Bronchial epithelial cell (primary cell): ENCODE results near the gene CELSR1. TPM values are rescaled to one million over a fixed set of nuclear protein-coding genes. Genes with fewer than 3 reads are reported as not detected.

Experiments
- DNase-seq: peaks from one replicate; pipeline ENCODE4 v3.0.0-alpha.2; 2010; ENCODE audit warnings: low read depth
- FAIRE-seq: peaks from 2 replicates; lab custom pipeline; 2011; peaks lifted over from hg19 to GRCh38; lab: Jason Lieb, UNC
- H3K27me3 ChIP-seq: 2 replicates; pipeline ENCODE4 v1.5.1; 2011; ENCODE audit warnings: low read length; ENCODE audit not compliant: control insufficient read depth, insufficient read depth
- H3K36me3 ChIP-seq: 2 replicates; pipeline ENCODE4 v1.5.1; 2011; ENCODE audit warnings: low read length; ENCODE audit not compliant: control insufficient read depth, insufficient read depth
- H3K4me3 ChIP-seq: 2 replicates; pipeline ENCODE4 v1.5.1; 2011; ENCODE audit warnings: mild to moderate bottlenecking, low read depth, low read length, control low read depth
- total RNA-seq: library from RNA; depleted of rRNA; stranded (reverse); fragments of >200 nt; gene quantifications from 2 replicates; pipeline ENCODE4 v1.2.1, GENCODE V29; 2014
- TF ChIP-seq, protein P1 (sequence below): IDR thresholded peaks from 2 replicates; pipeline ENCODE4 v1.5.1; 2011; ENCODE audit warnings: mild to moderate bottlenecking, moderate library complexity, low read length, control low read depth, inconsistent platforms; ENCODE audit not compliant: insufficient read depth, severe bottlenecking

The CELSR1 gene
- total RNA-seq, 1 donor from 2014 or later = 39.0 TPM

GRCh38 chr22:46358766-46359165, 178.7 kb downstream of the CELSR1 start:
- Histone ChIP-seq H3K27me3 (no peaks in the 10 kb centered on the region), H3K36me3 (peaks cover 54% of the 10 kb centered on the region), H3K4me3 (no peak overlapping the region)
- TF ChIP-seq, protein P1, sequence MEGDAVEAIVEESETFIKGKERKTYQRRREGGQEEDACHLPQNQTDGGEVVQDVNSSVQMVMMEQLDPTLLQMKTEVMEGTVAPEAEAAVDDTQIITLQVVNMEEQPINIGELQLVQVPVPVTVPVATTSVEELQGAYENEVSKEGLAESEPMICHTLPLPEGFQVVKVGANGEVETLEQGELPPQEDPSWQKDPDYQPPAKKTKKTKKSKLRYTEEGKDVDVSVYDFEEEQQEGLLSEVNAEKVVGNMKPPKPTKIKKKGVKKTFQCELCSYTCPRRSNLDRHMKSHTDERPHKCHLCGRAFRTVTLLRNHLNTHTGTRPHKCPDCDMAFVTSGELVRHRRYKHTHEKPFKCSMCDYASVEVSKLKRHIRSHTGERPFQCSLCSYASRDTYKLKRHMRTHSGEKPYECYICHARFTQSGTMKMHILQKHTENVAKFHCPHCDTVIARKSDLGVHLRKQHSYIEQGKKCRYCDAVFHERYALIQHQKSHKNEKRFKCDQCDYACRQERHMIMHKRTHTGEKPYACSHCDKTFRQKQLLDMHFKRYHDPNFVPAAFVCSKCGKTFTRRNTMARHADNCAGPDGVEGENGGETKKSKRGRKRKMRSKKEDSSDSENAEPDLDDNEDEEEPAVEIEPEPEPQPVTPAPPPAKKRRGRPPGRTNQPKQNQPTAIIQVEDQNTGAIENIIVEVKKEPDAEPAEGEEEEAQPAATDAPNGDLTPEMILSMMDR = no peak
- FAIRE-seq (no peak), DNase-seq (no peak)

DNA sequence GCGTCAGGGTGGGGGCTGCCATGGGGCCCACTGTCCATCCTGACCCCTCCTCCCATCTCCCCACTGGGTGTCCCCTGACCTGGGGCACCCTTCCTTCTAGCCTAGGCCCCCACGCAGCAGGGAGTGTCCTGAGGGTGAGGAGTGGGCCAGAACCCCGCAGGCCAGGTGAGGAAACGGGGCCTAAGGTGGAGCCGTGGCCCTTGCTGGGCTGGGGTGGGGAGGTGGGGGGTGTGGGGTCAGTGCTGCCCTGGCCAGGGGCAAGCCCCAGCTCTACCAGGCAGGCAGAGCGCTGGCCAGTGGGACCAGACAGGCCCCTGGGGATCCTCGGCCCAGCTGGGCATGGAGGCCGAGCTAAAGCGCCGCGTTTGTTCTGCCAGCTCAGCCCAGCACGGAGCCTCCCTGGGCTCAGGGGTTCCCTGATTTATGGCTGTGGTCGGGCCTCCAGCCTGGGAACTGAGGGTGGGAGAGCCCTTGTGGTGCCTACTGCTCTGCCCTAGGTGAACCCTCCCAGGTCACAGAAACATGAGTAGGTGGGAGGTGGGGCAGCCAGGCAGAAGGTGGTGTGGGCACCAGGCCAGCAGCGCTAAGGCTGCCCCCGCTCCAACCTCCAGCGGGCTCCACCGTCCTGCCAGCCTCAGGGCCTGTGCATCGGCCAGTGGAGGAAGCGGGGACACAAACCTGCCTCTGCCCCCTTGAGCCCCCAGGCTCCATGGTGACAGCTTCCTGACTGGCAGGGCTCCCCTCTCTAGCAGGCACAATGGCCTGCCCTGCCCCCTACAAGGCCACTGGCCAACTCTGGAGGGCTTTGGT, 179.5 kb downstream of the CELSR1 start:
- H3K27me3 ChIP-seq = no peaks in the 10 kb centered on the region
- TF ChIP-seq, protein P1 = no peak
- peaks cover 53% of the 10 kb centered on the region for H3K36me3 ChIP-seq
- DNase-seq = no peak
- H3K4me3 ChIP-seq = no peak overlapping the region
- no peak for FAIRE-seq

- FAIRE-seq (no peak), DNase-seq (no peak)
- Histone ChIP-seq H3K27me3 (no peaks in the 10 kb centered on the region), H3K36me3 (peaks cover 50% of the 10 kb centered on the region), H3K4me3 (no peak overlapping the region)
- TF ChIP-seq, protein P1 = peak; percentile 2
Measured at GRCh38 chr22:46356496-46357480, 180.6 kb downstream of the CELSR1 start.

GRCh38 chr22:46355996-46356471, 181.4 kb downstream of the CELSR1 start:
- Histone ChIP-seq H3K36me3 (peaks cover 54% of the 10 kb centered on the region), H3K27me3 (no peaks in the 10 kb centered on the region), H3K4me3 (no peak overlapping the region)
- FAIRE-seq = no peak
- TF ChIP-seq, protein P1 = no peak
- no peak for DNase-seq

DNA sequence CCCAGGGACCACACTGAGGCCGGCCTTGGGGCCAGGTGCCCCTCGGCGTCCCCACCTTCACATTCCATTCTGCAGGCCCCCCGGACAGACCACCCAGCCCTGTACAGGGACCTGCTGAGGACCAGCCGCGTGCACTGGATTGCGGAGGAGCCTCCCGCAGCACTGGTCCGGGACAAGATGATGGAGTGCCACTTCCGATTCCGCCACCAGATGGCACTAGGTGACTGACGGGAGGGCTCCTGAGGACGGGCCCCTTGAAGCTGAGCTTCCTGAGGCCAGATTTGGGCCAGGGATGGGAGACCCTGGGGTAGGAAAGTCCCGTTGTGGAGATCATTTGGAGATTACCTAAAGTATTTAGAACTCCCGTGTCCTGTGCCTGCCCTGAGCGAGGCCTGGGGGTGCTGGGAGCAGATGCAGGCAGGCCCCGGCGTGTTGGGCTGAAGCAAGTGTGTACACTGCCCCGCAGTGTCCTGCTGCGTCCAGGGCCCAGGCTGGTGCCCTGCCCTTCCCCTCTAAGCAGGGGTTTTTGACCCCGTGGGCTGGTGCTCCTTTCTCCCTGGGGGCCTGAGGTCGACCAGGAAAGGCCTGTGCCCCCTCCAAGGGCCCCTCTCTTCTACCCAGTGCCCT, 181.9 kb downstream of the CELSR1 start:
- peaks cover 58% of the 10 kb centered on the region for H3K36me3 ChIP-seq
- FAIRE-seq = peak; percentile 82

More for the DNA sequence above, 181.9 kb downstream of the CELSR1 start:
- H3K27me3 ChIP-seq = no peaks in the 10 kb centered on the region
- TF ChIP-seq, protein P1 = peak; percentile 89
- peak; percentile 55 for DNase-seq
- H3K4me3 ChIP-seq = no peak overlapping the region
